Neural progenitor cell (in vitro differentiated cells): ENCODE data around the gene CNOT8. TPM values are rescaled to one million over a fixed set of nuclear protein-coding genes. Genes with fewer than 3 reads are reported as not detected.
A peak's percentile ranks its signal among the peaks of the same experiment; 100 is the strongest.

Experiments used
- DNase-seq: peaks from one replicate; pipeline ENCODE4 v3.0.0-alpha.2; 2016; ENCODE audit warnings: low spot score
- H2AFZ ChIP-seq: fragments of 200-600 bp; sonication (generic); replicated peaks from 2 replicates; pipeline ENCODE4 v1.6.1; 2016; ENCODE audit warnings: antibody characterized with exemption
- H3F3A ChIP-seq: fragments of 200-600 bp; sonication (generic); 2 replicates; pipeline ENCODE4 v1.6.1; 2016; ENCODE audit warnings: antibody characterized with exemption, low read depth
- H3K27ac ChIP-seq: fragments of 200-600 bp; sonication (generic); 2 replicates; pipeline ENCODE4 v1.5.1; 2016; ENCODE audit warnings: mild to moderate bottlenecking
- H3K27me3 ChIP-seq: fragments of 200-600 bp; sonication (generic); 2 replicates; pipeline ENCODE4 v1.6.1; 2016; ENCODE audit warnings: mild to moderate bottlenecking, moderate library complexity
- H3K36me3 ChIP-seq: fragments of 200-600 bp; sonication (generic); 2 replicates; pipeline ENCODE4 v1.5.1; 2016
- H3K4me1 ChIP-seq: fragments of 200-600 bp; sonication (generic); 2 replicates; pipeline ENCODE4 v1.6.1; 2016; ENCODE audit warnings: mixed run types
- H3K4me2 ChIP-seq: fragments of 200-600 bp; sonication (generic); 2 replicates; pipeline ENCODE4 v1.6.1; 2016
- H3K4me3 ChIP-seq: fragments of 200-600 bp; sonication (generic); 2 replicates; pipeline ENCODE4 v1.5.1; 2016
- H3K79me2 ChIP-seq: fragments of 200-600 bp; sonication (generic); 2 replicates; pipeline ENCODE4 v1.6.1; 2016; ENCODE audit warnings: low read depth
- H3K9ac ChIP-seq: fragments of 200-600 bp; sonication (generic); 2 replicates; pipeline ENCODE4 v1.6.1; 2016
- H3K9me3 ChIP-seq: fragments of 200-600 bp; sonication (generic); 2 replicates; pipeline ENCODE4 v1.5.1; 2016; ENCODE audit warnings: low read depth
- H4K20me1 ChIP-seq: fragments of 200-600 bp; sonication (generic); 2 replicates; pipeline ENCODE4 v1.6.1; 2016; ENCODE audit warnings: low read depth
- H3K27ac Mint-ChIP-seq: 3 replicates; pipeline ENCODE4 v1.8.0; 2021; ENCODE audit warnings: mixed read lengths
- H3K27me3 Mint-ChIP-seq: 2 replicates; pipeline ENCODE4 v1.8.0; 2022; ENCODE audit warnings: low read depth, mild to moderate bottlenecking, inconsistent platforms, moderate library complexity, mixed read lengths; ENCODE audit not compliant: insufficient read depth
- H3K36me3 Mint-ChIP-seq: 3 replicates; pipeline ENCODE4 v1.8.0; 2021; ENCODE audit warnings: mixed read lengths
- H3K4me1 Mint-ChIP-seq: 3 replicates; pipeline ENCODE4 v1.8.0; 2021; ENCODE audit warnings: mixed read lengths
- H3K4me3 Mint-ChIP-seq: 3 replicates; pipeline ENCODE4 v1.8.0; 2021; ENCODE audit warnings: mild to moderate bottlenecking, moderate library complexity, mixed read lengths
- H3K9me3 Mint-ChIP-seq: 3 replicates; pipeline ENCODE4 v1.8.0; 2020; ENCODE audit warnings: mixed read lengths
- EZH2 ChIP-seq: fragments of 200-600 bp; sonication (generic); IDR thresholded peaks from 2 replicates; pipeline ENCODE4 v1.6.1; 2017; ENCODE audit warnings: antibody characterized with exemption, mild to moderate bottlenecking, moderate library complexity
- EZH2phosphoT487 ChIP-seq: fragments of 200-600 bp; sonication (generic); IDR thresholded peaks from 2 replicates; pipeline ENCODE4 v1.6.1; 2017; ENCODE audit warnings: antibody characterized with exemption
- total RNA-seq: library from RNA; depleted of rRNA; stranded (reverse); fragments of >200 nt; gene quantifications from 2 replicates; pipeline ENCODE4 v1.2.3, GENCODE V29; 2015; ENCODE audit warnings: low replicate concordance
- TF ChIP-seq, protein P1 (sequence below): fragments of 200-600 bp; sonication (generic); IDR thresholded peaks from 2 replicates; pipeline ENCODE4 v1.5.1; 2017; ENCODE audit warnings: antibody characterized with exemption, mild to moderate bottlenecking

The CNOT8 gene
- total RNA-seq, 1 donor from 2014 or later, result 90.8 TPM

DNA sequence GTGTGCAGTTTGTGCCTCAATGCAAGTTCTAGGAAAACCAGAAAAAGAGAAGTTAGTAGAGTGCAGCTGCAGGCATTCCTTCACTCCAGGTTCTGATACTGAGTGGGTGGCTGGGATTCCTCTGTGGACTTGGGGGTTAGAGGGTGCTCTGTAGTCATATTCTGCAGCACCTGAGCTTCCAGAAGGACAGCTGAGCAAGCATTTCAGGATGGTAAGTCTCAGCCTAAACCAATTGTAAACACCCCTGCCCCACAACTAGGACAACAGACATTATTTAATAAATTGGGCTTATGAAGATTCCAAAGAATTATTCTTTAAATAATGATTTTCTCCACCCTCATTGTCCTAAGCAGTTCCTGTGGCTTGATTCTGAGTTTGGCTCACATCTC is 17.2 kb upstream of the CNOT8 start:
- peaks cover 3% of the 10 kb centered on the region for H3K36me3 Mint-ChIP-seq
- peaks cover 3% of the 10 kb centered on the region for H3K27me3 Mint-ChIP-seq
- no peaks in the 10 kb centered on the region for H3K79me2 ChIP-seq
- H3K9me3 Mint-ChIP-seq, result no peaks in the 10 kb centered on the region
- no peak overlapping the region for H3K4me3 ChIP-seq
- no peak overlapping the region for H3K4me3 Mint-ChIP-seq
- H3K4me1 ChIP-seq, result no peaks in the 10 kb centered on the region
- H3K9ac ChIP-seq, result no peak overlapping the region
- no peaks in the 10 kb centered on the region for H3K27me3 ChIP-seq
- no peak overlapping the region for H2AFZ ChIP-seq
- no peak overlapping the region for H3K4me2 ChIP-seq
- no peaks in the 10 kb centered on the region for H3K4me1 Mint-ChIP-seq
- no peaks in the 10 kb centered on the region for H3K36me3 ChIP-seq
- H3K9me3 ChIP-seq, result no peaks in the 10 kb centered on the region
- peak overlapping the region; percentile 14 for H3K27ac Mint-ChIP-seq
- no peaks in the 10 kb centered on the region for H3F3A ChIP-seq
- no peak overlapping the region for H3K27ac ChIP-seq
- no peak for DNase-seq
- TF ChIP-seq EZH2 (no peak), EZH2phosphoT487 (no peak)
- TF ChIP-seq, protein P1, sequence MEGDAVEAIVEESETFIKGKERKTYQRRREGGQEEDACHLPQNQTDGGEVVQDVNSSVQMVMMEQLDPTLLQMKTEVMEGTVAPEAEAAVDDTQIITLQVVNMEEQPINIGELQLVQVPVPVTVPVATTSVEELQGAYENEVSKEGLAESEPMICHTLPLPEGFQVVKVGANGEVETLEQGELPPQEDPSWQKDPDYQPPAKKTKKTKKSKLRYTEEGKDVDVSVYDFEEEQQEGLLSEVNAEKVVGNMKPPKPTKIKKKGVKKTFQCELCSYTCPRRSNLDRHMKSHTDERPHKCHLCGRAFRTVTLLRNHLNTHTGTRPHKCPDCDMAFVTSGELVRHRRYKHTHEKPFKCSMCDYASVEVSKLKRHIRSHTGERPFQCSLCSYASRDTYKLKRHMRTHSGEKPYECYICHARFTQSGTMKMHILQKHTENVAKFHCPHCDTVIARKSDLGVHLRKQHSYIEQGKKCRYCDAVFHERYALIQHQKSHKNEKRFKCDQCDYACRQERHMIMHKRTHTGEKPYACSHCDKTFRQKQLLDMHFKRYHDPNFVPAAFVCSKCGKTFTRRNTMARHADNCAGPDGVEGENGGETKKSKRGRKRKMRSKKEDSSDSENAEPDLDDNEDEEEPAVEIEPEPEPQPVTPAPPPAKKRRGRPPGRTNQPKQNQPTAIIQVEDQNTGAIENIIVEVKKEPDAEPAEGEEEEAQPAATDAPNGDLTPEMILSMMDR, result no peak
- no peaks in the 10 kb centered on the region for H4K20me1 ChIP-seq

DNA sequence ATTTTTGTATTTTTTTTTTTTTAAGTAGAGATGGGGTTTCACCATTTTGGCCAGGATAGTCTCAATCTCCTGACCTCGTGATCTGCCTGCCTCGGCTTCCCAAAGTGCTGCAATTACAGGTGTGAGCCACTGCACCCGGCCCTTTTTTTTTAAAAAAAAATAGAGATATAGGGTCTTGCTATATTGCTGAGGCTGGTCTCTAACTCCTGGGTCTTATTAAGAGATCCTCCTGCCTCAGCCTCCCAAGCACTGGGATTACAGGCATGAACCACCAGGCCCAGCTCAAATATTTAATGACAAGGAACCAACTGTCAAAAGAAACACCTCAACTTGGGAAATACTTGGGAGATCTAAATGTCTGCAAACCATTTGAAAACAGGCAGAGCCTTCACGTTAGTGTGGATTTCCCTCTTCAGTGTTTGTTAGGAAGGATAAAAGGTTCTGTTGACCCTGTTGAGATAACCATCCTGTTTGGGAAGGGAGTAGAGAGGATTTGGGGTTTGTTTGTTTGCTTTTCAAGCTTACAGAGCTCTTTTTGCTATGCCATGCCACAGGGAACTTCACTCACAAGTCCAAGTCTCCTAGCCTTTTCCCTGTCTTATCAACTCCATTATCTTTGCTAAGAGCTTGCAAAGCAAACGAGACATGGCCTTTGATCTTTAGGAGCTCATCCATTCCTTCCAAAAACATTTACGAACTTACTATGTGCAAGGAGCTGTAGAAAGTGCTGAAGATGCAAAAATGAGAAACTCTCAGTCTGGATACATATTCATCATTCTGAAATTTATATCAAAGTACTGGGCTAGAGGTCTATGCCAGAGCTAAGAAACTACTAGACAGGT is 15.5 kb upstream of the CNOT8 start:
- H3K9ac ChIP-seq, result no peak overlapping the region
- H3K27me3 ChIP-seq, result no peaks in the 10 kb centered on the region
- no peak for TF ChIP-seq EZH2
- no peak for TF ChIP-seq EZH2phosphoT487
- TF ChIP-seq, protein P1, result no peak
- H3K36me3 Mint-ChIP-seq, result peaks cover 1% of the 10 kb centered on the region
- H3K4me1 ChIP-seq, result no peaks in the 10 kb centered on the region
- no peaks in the 10 kb centered on the region for H3K4me1 Mint-ChIP-seq
- H3F3A ChIP-seq, result no peaks in the 10 kb centered on the region
- no peaks in the 10 kb centered on the region for H3K9me3 Mint-ChIP-seq
- H3K9me3 ChIP-seq, result no peaks in the 10 kb centered on the region
- no peaks in the 10 kb centered on the region for H3K36me3 ChIP-seq
- no peak overlapping the region for H3K4me3 ChIP-seq
- H3K27ac Mint-ChIP-seq, result no peak overlapping the region
- H2AFZ ChIP-seq, result no peak overlapping the region
- DNase-seq, result no peak
- H3K27ac ChIP-seq, result no peak overlapping the region
- H3K27me3 Mint-ChIP-seq, result peaks cover 3% of the 10 kb centered on the region
- no peak overlapping the region for H3K4me2 ChIP-seq
- H3K79me2 ChIP-seq, result no peaks in the 10 kb centered on the region
- no peak overlapping the region for H3K4me3 Mint-ChIP-seq
- no peaks in the 10 kb centered on the region for H4K20me1 ChIP-seq

DNA sequence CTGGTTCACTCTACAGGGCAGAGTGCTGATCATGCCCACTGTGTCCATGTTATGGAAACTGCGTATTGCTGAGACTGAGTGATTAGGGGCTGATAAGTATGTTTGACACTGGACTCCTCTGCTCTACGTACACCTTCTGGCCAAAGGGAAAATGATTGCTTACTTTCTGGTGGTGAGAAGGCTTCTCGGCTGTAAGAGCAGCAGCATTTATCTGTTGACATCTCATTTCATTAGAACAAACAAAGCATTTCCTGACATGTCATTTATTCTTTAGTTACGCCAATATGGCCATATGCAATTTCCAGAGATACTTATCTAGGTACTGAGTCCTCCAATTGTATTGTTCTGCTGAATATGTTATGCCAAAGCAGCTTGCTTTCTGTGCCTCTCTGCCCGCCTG is 13.6 kb upstream of the CNOT8 start:
- Mint-ChIP-seq H3K27me3 (peaks cover 3% of the 10 kb centered on the region), H3K4me1 (peaks cover 8% of the 10 kb centered on the region), H3K27ac (no peak overlapping the region), H3K36me3 (peaks cover 1% of the 10 kb centered on the region), H3K9me3 (no peaks in the 10 kb centered on the region), H3K4me3 (no peak overlapping the region)
- Histone ChIP-seq H3K4me1 (no peaks in the 10 kb centered on the region), H3K4me3 (no peak overlapping the region), H3K27me3 (no peaks in the 10 kb centered on the region), H4K20me1 (no peaks in the 10 kb centered on the region), H3K9ac (no peak overlapping the region), H3F3A (peaks cover 2% of the 10 kb centered on the region), H3K4me2 (no peak overlapping the region), H3K9me3 (no peaks in the 10 kb centered on the region), H3K36me3 (no peaks in the 10 kb centered on the region), H3K27ac (no peak overlapping the region), H3K79me2 (no peaks in the 10 kb centered on the region), H2AFZ (no peak overlapping the region)
- no peak for DNase-seq
- TF ChIP-seq, protein P1, result no peak
- TF ChIP-seq EZH2phosphoT487, result no peak
- no peak for TF ChIP-seq EZH2
